GM12891 (cell line): ENCODE measurements around the gene GBX2.

Experiments used
- DNase-seq: peaks from one replicate; pipeline ENCODE4 v3.0.0; 2011; ENCODE audit warnings: low spot score; ENCODE audit not compliant: insufficient read length
- FAIRE-seq: peaks from 2 replicates; lab custom pipeline; 2011; peaks lifted over from hg19 to GRCh38; lab: Jason Lieb, UNC
- PAX5 ChIP-seq: IDR thresholded peaks from 2 replicates; pipeline ENCODE4 v1.6.1; 2011; ENCODE audit warnings: low read length, moderate library complexity, mild to moderate bottlenecking; ENCODE audit not compliant: insufficient read depth, severe bottlenecking
- POLR2A ChIP-seq: IDR thresholded peaks from 2 replicates; pipeline ENCODE4 v1.6.1; 2011; ENCODE audit warnings: low read depth, low read length, control low read depth
- POLR2AphosphoS5 ChIP-seq: IDR thresholded peaks from 2 replicates; pipeline ENCODE4 v1.6.1; 2011; ENCODE audit warnings: low read depth, low read length, control low read depth
- POU2F2 ChIP-seq: IDR thresholded peaks from 2 replicates; pipeline ENCODE4 v1.6.1; 2011; ENCODE audit warnings: low read depth, mild to moderate bottlenecking, control low read depth, low read length, moderate library complexity
- SPI1 ChIP-seq: IDR thresholded peaks from 2 replicates; pipeline ENCODE4 v1.6.1; 2011; ENCODE audit warnings: low read depth, low read length, control low read depth
- TAF1 ChIP-seq: IDR thresholded peaks from 2 replicates; pipeline ENCODE4 v1.6.1; 2011; ENCODE audit warnings: low read depth, low read length, control low read depth

The GBX2 gene

GRCh38 chr2:236175548-236176150 is 7.5 kb upstream of the GBX2 start:
- no peak for TF ChIP-seq SPI1
- no peak for TF ChIP-seq PAX5
- no peak for TF ChIP-seq POLR2AphosphoS5
- no peak for TF ChIP-seq POU2F2
- TF ChIP-seq TAF1: no peak
- no peak for TF ChIP-seq POLR2A
- DNase-seq (no peak), FAIRE-seq (no peak)

GRCh38 chr2:236173729-236174607 is 5.8 kb upstream of the GBX2 start:
- DNase-seq: no peak
- no peak for FAIRE-seq
- no peak for TF ChIP-seq POLR2A
- no peak for TF ChIP-seq SPI1
- no peak for TF ChIP-seq POLR2AphosphoS5
- no peak for TF ChIP-seq PAX5
- no peak for TF ChIP-seq TAF1
- no peak for TF ChIP-seq POU2F2

GRCh38 chr2:236173036-236173728 is 5.0 kb upstream of the GBX2 start:
- DNase-seq (no peak), FAIRE-seq (no peak)
- no peak for TF ChIP-seq PAX5
- no peak for TF ChIP-seq SPI1
- TF ChIP-seq POU2F2: no peak
- no peak for TF ChIP-seq TAF1
- no peak for TF ChIP-seq POLR2A
- TF ChIP-seq POLR2AphosphoS5: no peak

GRCh38 chr2:236172255-236173035 is 4.3 kb upstream of the GBX2 start:
- FAIRE-seq: no peak

GRCh38 chr2:236171680-236172254 is 3.6 kb upstream of the GBX2 start:
- no peak for DNase-seq
- FAIRE-seq: no peak
- TF ChIP-seq POLR2AphosphoS5 (no peak), POU2F2 (no peak), TAF1 (no peak), SPI1 (no peak), PAX5 (no peak), POLR2A (no peak)

More at GRCh38 chr2:236172255-236173035, 4.3 kb upstream of the GBX2 start:
- TF ChIP-seq SPI1 (no peak), POLR2A (no peak), PAX5 (no peak), POU2F2 (no peak), POLR2AphosphoS5 (no peak), TAF1 (no peak)
- DNase-seq: no peak

- DNase-seq (no peak), FAIRE-seq (no peak)
- no peak for TF ChIP-seq TAF1
Measured at GRCh38 chr2:236171181-236171679, 3.0 kb upstream of the GBX2 start.

- TF ChIP-seq SPI1 (no peak), POU2F2 (no peak), PAX5 (no peak)
- DNase-seq (no peak), FAIRE-seq (no peak)
Measured at GRCh38 chr2:236170590-236171165, 2.5 kb upstream of the GBX2 start.

GRCh38 chr2:236169741-236170589 is 1.8 kb upstream of the GBX2 start:
- FAIRE-seq (no peak), DNase-seq (no peak)
- TF ChIP-seq POLR2AphosphoS5: no peak
- no peak for TF ChIP-seq POLR2A
- no peak for TF ChIP-seq SPI1
- no peak for TF ChIP-seq POU2F2
- TF ChIP-seq PAX5: no peak
- TF ChIP-seq TAF1: no peak
